ENCODE data around the gene STOM. TPM values are rescaled to one million over a fixed set of nuclear protein-coding genes. Genes with fewer than 3 reads are reported as not detected.

STOM gene
- total and polyA plus RNA-seq, 4 donors: 311 to 470 (median 409) TPM

- WGBS, 2 donors: 62 to 82% methylated on average over 19 of the region's 19 CpGs
- TF ChIP-seq CTCF (IDR thresholded peaks at IDR 0.05; ENCODE audit: control extremely low read depth, extremely low read depth): no peak
- H3K27ac ChIP-seq (ENCODE audit: low read depth in 1 of 2, low read length in 1 of 2): peak overlapping the region; percentile 83 to 87
- H3K4me3 ChIP-seq: no peak overlapping the region
- ATAC-seq (ENCODE audit: insufficient read depth, low FRiP score) (peak; percentile 46), DNase-seq (peak; percentile 33 to 66 (median 49))
- H3K9ac ChIP-seq (ENCODE audit: insufficient read depth in 1 of 2, low read length in 2 of 2): no peak overlapping the region
- no peaks in the 10 kb centered on the region for H3K9me3 ChIP-seq (ENCODE audit: control insufficient read depth in 4 of 4, insufficient read depth in 3 of 4, low read length in 3 of 4)
- H3K27me3 ChIP-seq (ENCODE audit: control insufficient read depth in 3 of 3, insufficient read depth in 3 of 3, low read length in 2 of 3): no peaks in the 10 kb centered on the region
- peaks cover 0 to 11% (median 0%) of the 10 kb centered on the region in 5 donors for H3K4me1 ChIP-seq (ENCODE audit: control insufficient read depth in 5 of 5, insufficient read depth in 5 of 5, low read length in 5 of 5)
- H3K36me3 ChIP-seq (ENCODE audit: control insufficient read depth in 4 of 4, insufficient read depth in 4 of 4, low read length in 4 of 4): peaks cover 22 to 57% (median 27%) of the 10 kb centered on the region in 4 donors
Observed at GRCh38 chr9:121326130-121326838, 43.8 kb downstream of the STOM start.

GRCh38 chr9:121325387-121325786 is 44.7 kb downstream of the STOM start:
- no peak overlapping the region for H3K9ac ChIP-seq (ENCODE audit: insufficient read depth in 1 of 2, low read length in 2 of 2)
- no peaks in the 10 kb centered on the region for H3K9me3 ChIP-seq (ENCODE audit: control insufficient read depth in 4 of 4, insufficient read depth in 3 of 4, low read length in 3 of 4)
- peak overlapping the region; percentile 75 to 83 for H3K27ac ChIP-seq (ENCODE audit: low read depth in 1 of 2, low read length in 1 of 2)
- no peaks in the 10 kb centered on the region for H3K27me3 ChIP-seq (ENCODE audit: control insufficient read depth in 3 of 3, insufficient read depth in 3 of 3, low read length in 2 of 3)
- DNase-seq: no peak
- no peak for TF ChIP-seq CTCF (IDR thresholded peaks at IDR 0.05; ENCODE audit: control extremely low read depth, extremely low read depth)
- peaks cover 22 to 62% (median 26%) of the 10 kb centered on the region in 4 donors for H3K36me3 ChIP-seq (ENCODE audit: control insufficient read depth in 4 of 4, insufficient read depth in 4 of 4, low read length in 4 of 4)
- 64 to 73% methylated on average over 7 of the region's 7 CpGs for WGBS, 2 donors
- H3K4me3 ChIP-seq: no peak overlapping the region
- peaks cover 0 to 16% (median 0%) of the 10 kb centered on the region in 5 donors for H3K4me1 ChIP-seq (ENCODE audit: control insufficient read depth in 5 of 5, insufficient read depth in 5 of 5, low read length in 5 of 5)
- ATAC-seq (ENCODE audit: insufficient read depth, low FRiP score): no peak

- WGBS, 2 donors: 87 to 95% methylated on average over 2 of the region's 2 CpGs
- H3K9me3 ChIP-seq (ENCODE audit: control insufficient read depth in 4 of 4, insufficient read depth in 3 of 4, low read length in 3 of 4): no peaks in the 10 kb centered on the region
- ATAC-seq (ENCODE audit: insufficient read depth, low FRiP score) (no peak), DNase-seq (no peak)
- no peak for TF ChIP-seq CTCF (IDR thresholded peaks at IDR 0.05; ENCODE audit: control extremely low read depth, extremely low read depth)
- no peaks in the 10 kb centered on the region for H3K27me3 ChIP-seq (ENCODE audit: control insufficient read depth in 3 of 3, insufficient read depth in 3 of 3, low read length in 2 of 3)
- peaks cover 0 to 16% (median 0%) of the 10 kb centered on the region in 5 donors for H3K4me1 ChIP-seq (ENCODE audit: control insufficient read depth in 5 of 5, insufficient read depth in 5 of 5, low read length in 5 of 5)
- H3K4me3 ChIP-seq: no peak overlapping the region
- H3K36me3 ChIP-seq (ENCODE audit: control insufficient read depth in 4 of 4, insufficient read depth in 4 of 4, low read length in 4 of 4): peaks cover 19 to 58% (median 24%) of the 10 kb centered on the region in 4 donors
- no peak overlapping the region for H3K9ac ChIP-seq (ENCODE audit: insufficient read depth in 1 of 2, low read length in 2 of 2)
- H3K27ac ChIP-seq (ENCODE audit: low read depth in 1 of 2, low read length in 1 of 2): peak overlapping the region in 1 of 2 donors; percentile 75
Observed at GRCh38 chr9:121324755-121325154, 45.3 kb downstream of the STOM start.
